Mucosa of gallbladder (tissue), 1 donor: Measurements from ENCODE around the gene KCNAB1. TPM values are rescaled to one million over a fixed set of nuclear protein-coding genes. Genes with fewer than 3 reads are reported as not detected.
"Not testable (repeated sequence)": the region's sequence is repeated elsewhere in the genome, so short reads cannot be mapped to it uniquely, and the experiment has no call there.

Experiments
- DNase-seq: peaks from one replicate; pipeline ENCODE4 v3.0.0-alpha.2; 2020; ENCODE audit warnings: low spot score
- total RNA-seq: library from RNA; stranded (reverse); gene quantifications from one replicate; pipeline ENCODE4 v1.2.1, GENCODE V29; 2021
- donor health status: DM: no; HTN: no; CAD: no.

KCNAB1 gene
- total RNA-seq, 1 donor from 2014 or later: 1.6 TPM

GRCh38 chr3:156217674-156218352, 97.4 kb downstream of the KCNAB1 start:
- DNase-seq: no peak

- DNase-seq: no peak
Measured at GRCh38 chr3:156218353-156218744, 98.0 kb downstream of the KCNAB1 start.

- DNase-seq: not testable (repeated sequence)
Measured at GRCh38 chr3:156222381-156222780, 102.0 kb downstream of the KCNAB1 start.

GRCh38 chr3:156224046-156224445, 103.7 kb downstream of the KCNAB1 start:
- not testable (repeated sequence) for DNase-seq

- no peak for DNase-seq
Measured at GRCh38 chr3:156226676-156227420, 106.5 kb downstream of the KCNAB1 start.

- DNase-seq: no peak
Measured at GRCh38 chr3:156227704-156228103, 107.3 kb downstream of the KCNAB1 start.

- no peak for DNase-seq
Measured at GRCh38 chr3:156230278-156230900, 110.0 kb downstream of the KCNAB1 start.

- not testable (repeated sequence) for DNase-seq
Measured at GRCh38 chr3:156231221-156231620, 110.8 kb downstream of the KCNAB1 start.

GRCh38 chr3:156233876-156234275, 113.5 kb downstream of the KCNAB1 start:
- DNase-seq: no peak

- no peak for DNase-seq
Measured at GRCh38 chr3:156236556-156237260, 116.3 kb downstream of the KCNAB1 start.

GRCh38 chr3:156240642-156241041, 120.3 kb downstream of the KCNAB1 start:
- DNase-seq: no peak

- no peak for DNase-seq
Measured at GRCh38 chr3:156246961-156247725, 126.8 kb downstream of the KCNAB1 start.

GRCh38 chr3:156250550-156250949, 130.2 kb downstream of the KCNAB1 start:
- no peak for DNase-seq

- no peak for DNase-seq
Measured at GRCh38 chr3:156251424-156251823, 131.0 kb downstream of the KCNAB1 start.

- no peak for DNase-seq
Measured at GRCh38 chr3:156252656-156253055, 132.3 kb downstream of the KCNAB1 start.

- DNase-seq: no peak
Measured at GRCh38 chr3:156253150-156253549, 132.8 kb downstream of the KCNAB1 start.

GRCh38 chr3:156256256-156256655, 135.9 kb downstream of the KCNAB1 start:
- no peak for DNase-seq

- no peak for DNase-seq
Measured at GRCh38 chr3:156256945-156257344, 136.6 kb downstream of the KCNAB1 start.

GRCh38 chr3:156258301-156258700, 137.9 kb downstream of the KCNAB1 start:
- DNase-seq: no peak

GRCh38 chr3:156259896-156260295, 139.5 kb downstream of the KCNAB1 start:
- DNase-seq: no peak

- DNase-seq: no peak
Measured at GRCh38 chr3:156260331-156260730, 140.0 kb downstream of the KCNAB1 start.
